NCI-H1436 (cell line): Measurements from ENCODE around the gene SSR4.

Experiments
- DNase-seq: peaks from one replicate; lab custom pipeline; 2025; lab: John Stamatoyannopoulos, UW

Gene SSR4

DNA sequence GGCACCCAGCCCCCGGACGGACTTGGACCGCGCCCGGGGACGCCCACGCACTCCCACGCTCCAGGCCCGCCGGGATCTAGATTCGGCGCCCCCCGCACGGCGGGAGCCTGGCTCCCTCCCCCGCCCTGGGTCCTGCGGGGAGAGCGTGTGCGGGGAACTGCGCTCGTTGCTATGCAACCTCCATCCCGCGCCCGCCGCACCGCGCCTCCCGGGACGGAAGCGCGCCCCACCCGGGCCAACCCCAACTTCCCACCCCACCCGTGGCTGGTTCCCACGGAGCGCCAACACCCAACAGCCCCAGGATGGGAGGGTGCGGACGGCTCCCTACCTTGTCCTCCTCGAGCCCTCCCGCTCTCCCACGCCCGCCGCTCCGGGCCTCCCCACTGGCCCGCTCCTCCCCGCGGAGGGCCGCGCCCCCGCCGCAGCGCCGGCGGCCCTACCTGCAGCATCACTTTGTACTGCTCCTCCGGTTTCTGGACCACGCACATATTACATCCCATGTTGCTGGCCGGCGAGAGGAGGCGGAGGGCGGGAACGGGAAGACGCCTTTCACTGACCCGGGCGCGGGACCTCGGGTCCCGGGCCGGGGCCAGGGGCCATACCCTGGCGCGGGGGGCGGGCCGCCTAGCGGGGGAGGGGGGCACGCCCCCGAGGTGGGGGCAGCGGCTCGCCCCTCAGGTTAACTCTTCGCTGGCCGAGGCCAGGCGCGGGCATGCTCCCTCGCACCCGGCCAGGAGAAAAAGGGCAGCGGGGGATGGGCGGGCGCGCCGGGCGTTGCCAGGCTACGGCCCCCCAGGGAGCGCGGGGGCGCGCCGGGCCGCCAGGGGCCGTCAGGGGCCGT, 35.6 kb downstream of the SSR4 start, which contains the start of gene PDZD4:
Gene PDZD4 (minus strand): TSS at position 746 of the 841 bp plus-strand sequence. CDS start 246 bp downstream, at position 500.
- DNase-seq, result peak; percentile 30

DNA sequence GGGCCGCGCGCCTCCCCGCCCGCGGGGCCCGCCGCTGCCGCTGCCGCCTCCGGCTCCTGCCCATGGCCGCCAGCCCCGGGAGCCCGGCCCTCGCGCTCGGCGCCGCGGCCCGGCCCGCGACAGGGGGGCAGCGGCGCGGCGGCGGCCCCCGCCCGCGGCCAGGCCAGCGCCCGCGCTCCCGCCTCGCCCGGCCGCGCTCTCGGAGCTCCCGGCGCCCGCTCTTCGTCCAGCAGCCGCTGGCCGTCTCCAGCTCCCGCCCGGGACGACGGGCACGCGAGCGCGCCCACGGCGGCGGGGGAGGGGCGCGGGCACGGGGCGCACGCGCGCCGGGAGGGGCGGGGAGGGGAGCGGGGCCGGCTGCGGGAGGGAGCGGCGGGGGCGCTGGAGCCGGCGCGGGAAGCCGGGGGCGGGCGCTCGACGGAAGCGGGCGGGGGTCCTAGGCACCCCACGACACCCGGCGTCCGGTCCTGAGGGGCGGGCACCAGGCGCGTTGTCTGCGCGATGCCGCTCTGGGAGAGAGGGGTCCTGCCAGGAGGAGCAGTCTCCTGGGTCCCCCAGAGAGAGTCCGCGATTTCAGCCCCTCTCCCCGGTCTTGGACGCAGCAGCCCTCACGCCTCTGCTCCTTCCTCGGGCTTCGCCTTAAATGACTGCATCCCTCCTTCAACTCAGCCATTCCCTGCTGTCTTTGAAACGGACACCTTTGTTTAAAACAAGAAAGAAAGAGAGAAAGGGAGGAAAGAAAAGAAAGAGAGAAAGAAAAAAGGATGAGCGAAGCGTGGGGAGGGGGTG, 36.4 kb downstream of the SSR4 start:
- no peak for DNase-seq

DNA sequence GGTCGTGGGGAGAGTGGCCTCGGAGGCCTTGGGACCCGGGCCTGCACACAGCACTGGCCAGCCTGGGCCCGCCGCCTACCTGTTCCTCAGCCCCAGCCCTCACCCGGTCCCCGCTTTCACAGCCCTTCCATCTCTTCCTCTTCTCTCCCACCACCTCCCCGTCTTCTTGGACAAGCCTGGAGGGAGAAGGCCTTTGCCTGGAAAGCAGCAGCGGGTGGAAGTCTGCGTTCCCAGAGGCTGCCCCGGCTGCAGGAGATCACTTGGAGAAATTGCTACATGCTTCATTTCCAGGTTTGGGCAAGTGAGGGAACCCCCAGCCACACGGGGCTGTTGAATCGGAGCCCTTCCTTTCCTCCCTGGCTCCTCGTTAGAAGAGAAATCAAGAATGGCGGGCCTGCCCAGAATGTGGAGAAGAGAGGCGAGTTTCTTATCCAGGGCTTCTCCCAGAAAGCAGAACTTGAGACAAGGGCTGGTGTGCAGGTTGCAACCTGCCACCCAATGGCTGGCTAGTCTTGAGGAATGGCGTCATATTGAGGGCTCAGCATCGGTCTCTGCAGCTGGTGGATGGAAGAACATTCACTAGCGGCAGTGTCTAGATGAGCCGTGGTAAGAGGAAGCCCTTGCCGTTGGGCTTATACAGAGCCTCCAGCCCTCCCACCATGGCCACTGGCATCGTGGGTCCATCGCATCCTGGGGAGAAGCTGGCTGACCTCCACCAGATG, 37.1 kb downstream of the SSR4 start:
- DNase-seq, result no peak

DNA sequence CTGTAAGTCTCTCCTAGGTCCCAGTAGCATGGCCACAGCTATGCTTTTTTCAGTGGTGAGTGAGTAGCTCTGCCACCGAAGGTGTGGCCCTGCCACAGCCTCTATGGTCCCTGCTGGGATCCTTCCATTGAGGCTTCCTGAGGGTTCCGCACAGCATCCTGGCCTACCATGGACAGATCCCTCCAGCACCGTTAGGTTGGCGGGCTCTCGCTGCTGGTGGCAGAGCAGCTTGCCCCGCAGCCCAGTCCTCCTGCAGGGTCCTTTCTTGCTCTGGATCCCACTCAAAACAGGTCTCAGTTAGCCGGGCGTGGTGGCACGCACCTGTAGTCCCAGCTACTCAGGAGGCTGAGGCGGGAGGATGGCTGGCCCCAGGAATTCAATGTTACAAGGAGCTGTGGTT, 38.3 kb downstream of the SSR4 start:
- DNase-seq, result no peak

DNA sequence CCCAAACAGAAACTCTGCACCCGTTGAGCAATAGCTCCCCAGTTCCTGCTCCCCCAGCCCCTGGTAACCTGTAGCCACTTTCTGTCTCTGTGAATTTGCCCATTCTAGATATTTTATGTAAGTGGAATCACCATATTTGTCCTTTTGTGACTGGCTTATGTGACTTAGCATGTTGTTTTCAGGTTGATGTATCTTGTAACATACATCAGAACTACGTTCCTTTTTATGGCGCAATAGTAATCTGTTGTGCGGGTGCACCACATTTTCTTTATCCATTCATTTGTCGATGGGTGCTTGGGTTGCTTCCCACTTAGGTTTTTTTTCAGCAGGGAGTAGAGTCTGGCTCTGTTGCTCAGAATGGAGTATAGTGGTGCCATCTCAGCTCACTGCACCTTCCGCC, 42.5 kb downstream of the SSR4 start:
- DNase-seq, result no peak

DNA sequence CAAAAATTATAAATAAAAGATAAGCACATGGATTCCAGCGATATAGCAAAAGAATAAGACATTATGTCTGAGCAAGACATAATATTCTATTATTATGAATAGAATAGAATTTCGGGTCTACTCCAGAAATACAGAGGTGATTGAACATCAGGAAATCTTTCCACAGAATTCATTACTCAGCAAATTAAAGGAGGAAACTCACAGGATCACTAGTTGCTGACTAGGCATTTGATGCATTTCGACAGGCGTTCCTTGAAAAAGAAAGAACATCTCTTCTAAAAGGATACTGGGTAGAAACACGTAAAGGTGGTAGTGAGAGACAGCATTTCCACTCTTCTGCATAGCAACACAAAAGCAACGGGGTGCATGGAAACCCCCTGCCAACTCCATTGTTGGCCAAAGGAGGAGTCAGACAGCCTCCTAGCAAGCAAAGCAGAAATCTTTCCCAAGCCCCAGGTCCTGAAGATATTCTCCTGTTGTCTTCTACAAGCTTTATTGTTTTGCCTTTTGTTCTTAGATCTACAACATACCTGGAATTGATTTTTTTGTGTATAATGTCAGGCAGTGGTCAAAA, 50.1 kb downstream of the SSR4 start:
- no peak for DNase-seq

DNA sequence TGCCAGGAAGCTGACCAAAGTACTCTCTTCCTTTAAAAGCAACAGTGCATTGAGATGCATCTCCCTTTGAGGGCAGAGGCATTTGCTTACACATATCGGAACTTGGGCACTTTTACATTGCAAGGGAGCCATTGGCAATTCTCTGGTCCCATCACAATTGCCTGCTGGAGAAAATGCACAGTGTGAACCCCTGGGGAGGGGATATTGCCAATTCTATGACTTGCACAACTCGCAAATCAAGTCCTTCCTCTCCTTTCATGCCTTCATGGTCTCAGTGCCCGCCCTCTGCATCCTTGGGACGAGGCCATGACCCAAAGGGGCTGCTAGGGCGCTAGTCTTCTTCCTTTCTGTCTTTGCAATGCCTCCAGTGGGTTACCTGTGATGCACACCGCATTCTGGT, 50.7 kb downstream of the SSR4 start:
- DNase-seq, result no peak

DNA sequence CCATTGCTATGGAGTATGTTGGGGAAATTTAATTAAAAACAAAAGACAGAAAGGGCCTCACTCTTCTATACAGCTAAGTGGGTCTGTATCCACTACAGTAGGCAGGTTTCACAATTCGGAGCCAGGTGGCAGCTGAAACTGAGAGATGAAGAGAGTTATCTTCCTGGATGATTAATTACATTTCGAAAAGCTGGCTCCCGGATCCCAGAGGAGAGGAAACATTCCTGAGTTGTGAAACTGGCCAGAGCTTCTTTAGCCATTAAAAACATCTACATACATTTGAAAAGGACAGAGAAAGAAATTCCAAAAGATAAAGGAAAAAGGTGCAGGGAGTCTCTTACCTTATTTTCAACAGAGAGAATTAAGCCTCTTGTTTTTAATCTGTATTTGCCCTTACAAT, 51.4 kb downstream of the SSR4 start:
- DNase-seq, result no peak
